HG03066 (cell line): ENCODE measurements around the gene ENPP6.
"Not testable (repeated sequence)": the region's sequence is repeated elsewhere in the genome, so short reads cannot be mapped to it uniquely, and the experiment has no call there.

Experiments used
- ATAC-seq: cut with Tn5 transposase; IDR thresholded peaks from one replicate; pipeline ENCODE4 v1.9.1; 2021; ENCODE audit warnings: low read depth; ENCODE audit not compliant: unreplicated experiment

ENPP6 gene

DNA sequence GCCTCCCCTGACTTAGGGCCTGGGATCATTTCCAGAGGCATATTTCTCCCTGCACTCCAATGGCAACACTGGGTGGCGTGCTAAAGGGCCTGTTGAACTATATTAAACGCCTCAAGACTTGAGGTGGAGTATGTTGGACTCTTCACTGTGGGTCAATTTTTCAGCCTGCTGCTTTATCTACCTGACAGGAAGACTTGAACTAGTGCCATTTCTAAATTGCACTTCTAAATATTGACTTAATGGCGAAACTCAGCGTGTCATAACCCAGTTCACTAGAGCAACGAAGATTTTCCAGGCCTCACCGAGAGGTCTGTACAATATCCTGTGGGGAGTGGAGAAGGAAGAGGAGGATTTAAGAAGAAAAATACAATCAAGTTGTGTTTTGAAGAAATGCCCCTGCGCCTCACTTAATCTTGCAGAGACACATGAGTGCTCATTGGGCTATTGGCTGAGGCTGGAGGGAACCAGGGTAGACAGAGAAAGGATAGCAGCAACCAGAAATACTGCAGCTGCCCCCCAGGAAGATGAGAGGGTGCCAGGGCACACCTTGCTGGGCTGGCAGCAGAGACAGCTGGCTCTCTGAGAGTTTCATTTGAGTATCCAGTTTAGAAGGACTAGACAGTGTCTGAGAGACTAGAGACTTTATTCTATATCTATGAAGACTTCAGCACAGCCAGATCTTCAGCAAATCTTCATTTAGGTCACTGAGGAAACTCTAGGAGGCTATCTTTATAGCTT lies 67.4 kb downstream of the ENPP6 start:
- no peak for ATAC-seq

DNA sequence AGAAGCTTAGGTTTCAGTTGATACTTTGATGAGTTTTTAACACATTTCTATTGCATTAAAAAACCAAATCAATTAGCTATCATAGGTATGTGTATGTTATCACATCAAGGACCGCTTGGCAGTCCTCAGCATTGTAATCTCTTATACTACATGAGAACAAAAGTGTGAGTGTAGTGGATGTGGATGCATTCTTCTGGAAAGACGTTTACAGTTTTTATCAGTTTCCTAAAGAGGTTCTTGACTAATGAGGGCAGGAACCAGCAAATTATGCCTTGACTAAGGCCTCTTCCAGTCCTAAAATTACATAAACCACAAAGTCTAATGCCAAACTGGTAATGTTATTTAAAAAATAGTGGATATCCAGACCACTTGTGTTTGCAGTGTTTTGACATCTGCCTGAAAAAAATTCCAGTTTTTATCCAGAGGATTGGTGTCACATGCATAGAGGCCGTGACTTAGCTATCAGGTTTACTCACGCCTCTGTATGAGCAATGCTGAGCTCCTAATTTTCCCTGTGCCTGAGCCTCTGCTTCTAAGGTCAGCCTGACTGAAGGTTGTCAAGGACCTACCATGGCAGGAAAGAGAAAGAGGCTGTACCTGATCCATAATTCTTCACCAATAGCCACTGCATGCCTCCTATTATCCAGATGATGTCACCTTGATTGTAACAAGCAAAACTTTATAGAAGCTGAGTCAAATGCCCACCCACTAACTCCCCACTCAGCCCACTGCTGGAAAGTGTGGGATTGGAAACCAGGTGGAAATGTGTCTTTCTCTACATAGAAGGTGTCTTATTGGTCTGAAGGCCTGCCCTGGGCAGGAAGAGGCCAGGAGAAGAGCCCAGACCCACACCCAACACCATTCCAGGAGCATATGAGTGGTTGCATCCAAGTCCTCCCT lies 68.7 kb downstream of the ENPP6 start:
- no peak for ATAC-seq

DNA sequence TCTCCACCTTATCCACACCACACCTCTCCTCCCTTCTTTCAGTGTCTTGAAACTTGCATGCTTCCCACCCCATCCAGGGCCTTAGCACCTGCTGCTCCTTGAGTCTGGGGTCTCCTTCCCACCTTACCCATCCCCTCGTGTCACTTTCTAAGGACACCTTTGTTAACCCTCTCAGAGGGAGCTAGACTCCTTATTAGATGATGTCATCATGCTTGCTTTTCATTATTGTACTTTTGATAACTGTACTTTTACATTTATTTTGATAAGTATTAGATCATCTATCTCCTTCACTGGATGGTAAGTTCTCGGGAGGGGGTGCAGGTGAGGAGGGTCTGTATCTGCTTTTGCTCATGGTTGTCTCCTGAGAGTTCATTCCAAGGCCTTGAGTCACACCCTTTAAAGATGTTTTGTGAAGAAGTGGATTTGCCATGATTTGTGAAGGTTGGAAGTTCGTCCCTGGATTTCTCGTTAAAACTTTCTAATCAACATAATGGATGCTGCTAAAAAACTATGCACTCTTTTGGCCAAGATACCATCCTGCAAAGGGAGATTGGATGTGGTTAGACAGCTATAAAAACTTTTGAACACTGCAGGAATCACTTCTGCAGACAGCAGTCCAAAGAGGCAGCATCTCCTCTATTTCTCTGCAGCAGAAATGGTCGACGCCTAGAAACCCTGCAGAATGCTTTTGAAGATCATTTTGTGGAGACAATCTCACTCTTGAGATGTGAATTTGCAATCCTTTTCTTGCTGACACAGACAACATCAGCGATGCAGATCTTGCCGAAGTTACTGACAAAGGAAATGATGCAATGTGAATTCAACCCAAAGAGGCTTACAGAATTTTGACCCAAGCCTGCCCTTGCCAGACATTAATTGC lies 69.6 kb downstream of the ENPP6 start:
- ATAC-seq, result no peak

DNA sequence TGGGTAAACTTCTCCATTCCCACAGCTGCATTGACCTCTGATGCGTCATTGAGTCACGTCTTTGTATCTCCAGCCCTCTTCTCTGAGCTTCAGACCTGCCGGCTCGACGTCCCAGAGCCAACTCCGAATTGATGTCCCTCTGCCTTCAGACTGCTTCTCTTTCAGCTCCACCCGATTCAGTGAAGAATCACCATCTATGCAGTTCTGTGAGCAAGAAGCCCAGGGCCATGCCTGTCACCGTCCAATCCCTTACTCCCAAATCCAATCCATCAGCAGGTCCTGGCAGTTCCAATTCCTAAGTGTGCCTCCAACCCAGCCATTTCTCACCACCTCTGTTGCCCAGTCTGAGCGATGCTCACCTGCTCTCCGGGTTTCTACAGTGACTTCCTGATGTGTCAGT lies 70.7 kb downstream of the ENPP6 start:
- ATAC-seq, result no peak

DNA sequence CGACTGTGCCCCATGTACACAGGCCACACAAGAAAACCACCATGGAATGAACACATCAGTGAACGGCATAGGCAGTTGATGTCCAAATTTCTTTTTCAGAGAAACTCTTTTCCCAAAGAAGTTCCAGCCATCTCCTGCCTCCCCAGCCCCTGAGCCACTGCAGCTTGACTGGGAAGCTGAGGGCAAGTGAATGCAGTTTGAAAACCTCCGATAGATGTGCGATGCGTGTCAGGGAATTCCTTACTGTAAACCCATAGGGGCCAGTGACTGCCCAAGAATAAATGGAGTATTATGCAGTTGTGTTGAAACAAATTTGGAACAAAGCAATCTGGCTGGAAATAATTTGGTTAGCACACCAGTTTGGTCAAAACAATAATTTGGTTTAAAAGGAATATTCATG lies 72.1 kb downstream of the ENPP6 start:
- no peak for ATAC-seq

DNA sequence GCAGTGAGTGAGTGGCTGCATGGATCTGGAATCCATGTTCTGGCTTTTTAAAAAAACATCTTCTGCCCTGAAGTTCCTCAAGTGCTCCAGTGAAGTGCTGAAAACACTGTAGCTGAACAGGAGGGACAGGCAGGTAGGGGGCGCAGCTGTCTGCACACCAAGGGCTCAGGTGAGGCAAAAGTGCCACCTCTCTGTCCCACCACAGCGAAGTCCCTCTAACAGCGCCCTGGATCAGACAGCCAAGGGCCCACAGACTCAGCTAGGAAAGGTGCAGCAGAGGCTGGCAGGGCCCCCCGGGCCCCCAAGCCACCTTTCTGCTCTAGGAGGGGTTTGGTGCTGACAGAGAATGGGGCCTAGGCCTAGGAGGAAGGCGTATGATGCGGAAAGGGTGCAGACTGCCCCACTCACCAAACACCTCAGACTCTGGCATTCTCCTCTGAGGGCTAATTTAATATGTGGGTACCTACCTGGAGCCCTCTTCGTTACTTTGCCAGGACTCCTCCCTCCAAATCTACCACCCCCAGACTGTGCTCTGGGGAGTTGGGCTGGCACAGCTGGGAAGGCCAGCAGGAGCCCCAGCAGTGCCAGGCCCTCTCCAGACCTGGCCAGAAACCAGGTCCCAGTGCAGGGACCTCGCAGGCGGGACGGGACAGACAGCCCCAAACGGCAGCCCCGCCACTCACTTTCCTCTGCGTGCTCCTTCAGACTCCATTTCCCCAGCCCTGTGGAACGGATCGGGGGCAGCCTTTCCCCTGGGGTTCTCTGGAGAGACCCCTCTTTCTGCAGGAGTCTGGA lies 73.7 kb downstream of the ENPP6 start:
- ATAC-seq, result no peak

DNA sequence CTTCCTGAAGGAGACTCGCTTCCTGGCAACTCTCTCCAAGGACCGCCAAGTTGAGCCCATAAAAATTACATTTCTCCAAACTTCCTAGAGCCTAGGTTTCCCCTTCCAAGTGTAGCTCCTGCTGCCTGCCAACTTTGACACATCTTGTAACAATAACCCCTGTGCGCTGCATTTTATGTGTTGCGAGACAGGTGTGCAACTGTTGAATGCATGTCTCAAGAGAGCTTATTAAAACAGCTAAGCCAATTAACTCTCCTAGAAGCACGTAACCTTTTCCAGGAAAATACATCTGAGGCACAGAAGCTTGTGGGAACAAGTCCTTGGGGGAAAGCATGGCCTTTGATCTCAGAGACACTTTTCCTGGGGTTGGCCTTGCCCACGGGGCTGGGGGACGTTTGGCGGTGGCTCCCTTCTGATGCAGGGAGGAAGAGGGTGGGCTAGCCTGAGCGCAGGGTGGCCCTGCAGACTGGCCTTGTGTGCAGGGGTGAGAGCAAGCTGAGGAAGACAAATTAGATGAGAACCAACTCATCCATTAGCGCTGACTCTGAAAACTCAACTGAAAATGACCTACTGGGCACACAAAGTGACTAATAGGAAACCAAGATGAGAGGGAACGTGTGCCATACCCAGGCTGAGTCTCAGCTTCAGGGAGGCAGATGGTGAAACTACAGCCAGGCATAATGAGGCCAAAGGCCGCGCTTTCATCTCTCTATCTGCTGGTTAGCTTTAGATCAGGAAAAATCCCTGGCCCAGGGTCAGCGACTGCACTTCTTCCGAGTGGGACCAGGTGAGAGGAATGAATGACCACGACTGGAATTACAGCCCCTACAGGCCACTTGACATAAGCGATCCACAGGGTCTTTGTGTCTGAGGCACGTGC lies 75.3 kb downstream of the ENPP6 start:
- no peak for ATAC-seq

DNA sequence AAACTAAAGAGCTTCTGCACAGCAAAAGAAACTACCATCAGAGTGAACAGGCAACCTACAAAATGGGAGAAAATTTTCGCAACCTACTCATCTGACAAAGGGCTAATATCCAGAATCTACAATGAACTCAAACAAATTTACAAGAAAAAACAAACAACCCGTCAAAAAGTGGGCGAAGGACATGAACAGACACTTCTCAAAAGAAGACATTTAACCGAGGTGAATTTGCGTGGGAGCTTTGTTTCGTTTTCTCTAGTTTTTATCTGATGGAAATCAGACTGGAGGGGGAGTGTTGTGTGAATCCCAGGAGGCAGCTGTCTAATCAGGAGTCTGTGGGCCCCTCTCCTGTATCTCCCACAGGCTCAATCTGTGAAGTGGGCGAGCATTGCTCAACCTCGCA lies 76.8 kb downstream of the ENPP6 start:
- ATAC-seq, result not testable (repeated sequence)

DNA sequence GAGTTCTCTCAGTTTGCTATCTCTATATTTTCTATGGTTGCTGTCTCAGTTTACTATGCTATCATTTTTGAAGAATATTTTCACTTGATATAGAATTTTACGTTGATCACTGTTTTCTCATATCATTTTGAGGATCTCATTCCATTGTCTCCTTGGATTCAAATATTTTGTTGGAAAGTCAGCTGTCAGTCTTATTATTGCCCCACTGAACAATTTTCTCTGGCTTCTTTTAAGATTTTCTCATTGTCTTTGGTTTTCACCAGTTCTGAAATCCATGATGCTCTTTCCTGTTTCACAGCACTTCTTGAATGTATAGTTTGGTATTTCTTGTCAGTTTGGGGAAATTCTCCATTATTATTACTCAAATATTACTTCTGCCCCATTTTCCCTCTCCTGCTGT lies 81.1 kb downstream of the ENPP6 start:
- ATAC-seq, result no peak

DNA sequence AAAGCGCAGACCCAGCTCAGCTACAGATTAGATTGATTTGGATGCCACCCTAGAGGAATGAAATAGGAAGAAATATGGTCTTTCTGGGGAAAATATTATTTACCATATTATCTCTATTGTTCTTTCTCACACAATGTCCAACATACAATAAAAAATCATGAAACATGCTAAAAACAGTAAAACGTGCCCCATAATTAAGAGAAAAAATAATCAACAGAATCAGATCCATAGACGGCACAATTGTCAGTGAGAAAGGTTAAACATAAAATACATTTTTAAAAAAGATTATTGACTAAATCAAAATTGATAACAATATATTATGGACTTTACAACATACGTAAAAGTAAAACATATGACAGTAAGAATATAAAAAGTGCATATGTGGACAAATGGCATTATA lies 90.9 kb downstream of the ENPP6 start:
- ATAC-seq, result no peak

DNA sequence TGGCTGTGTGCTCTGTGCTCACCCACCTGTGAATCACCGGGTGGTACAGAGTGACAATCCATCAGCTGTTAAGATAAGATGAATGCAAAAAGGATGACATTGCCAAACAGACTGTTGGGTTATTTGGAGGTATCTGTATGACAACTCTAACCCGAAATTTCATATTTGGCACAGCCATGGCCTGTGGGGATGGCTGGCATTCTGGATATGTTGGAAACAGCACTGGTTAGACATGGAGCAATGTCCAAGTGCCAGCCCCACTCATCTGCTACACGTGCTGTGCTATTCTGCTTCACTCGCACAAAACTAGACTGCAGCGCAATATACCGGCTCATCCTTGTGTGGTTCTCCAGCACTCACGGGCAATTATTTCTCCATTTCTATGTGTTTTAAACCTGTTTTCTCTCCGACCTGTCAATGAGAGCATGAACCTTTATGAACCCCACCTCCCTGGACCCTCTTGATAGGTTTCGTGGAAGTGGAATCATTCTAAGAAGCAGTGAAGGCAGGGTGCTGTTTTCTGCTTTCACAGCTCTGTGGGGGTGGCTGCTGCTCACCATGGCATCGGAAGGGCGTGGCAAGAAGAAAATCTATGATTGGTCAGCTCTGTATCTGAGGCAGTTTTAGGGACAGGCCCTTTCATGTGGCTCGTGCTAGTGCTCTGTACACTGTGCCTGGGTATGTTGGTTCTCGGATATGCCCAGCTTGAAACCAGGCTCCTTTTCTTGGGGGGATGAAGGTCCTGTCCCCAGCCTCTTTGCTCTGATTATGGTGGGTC lies 94.9 kb downstream of the ENPP6 start:
- no peak for ATAC-seq

DNA sequence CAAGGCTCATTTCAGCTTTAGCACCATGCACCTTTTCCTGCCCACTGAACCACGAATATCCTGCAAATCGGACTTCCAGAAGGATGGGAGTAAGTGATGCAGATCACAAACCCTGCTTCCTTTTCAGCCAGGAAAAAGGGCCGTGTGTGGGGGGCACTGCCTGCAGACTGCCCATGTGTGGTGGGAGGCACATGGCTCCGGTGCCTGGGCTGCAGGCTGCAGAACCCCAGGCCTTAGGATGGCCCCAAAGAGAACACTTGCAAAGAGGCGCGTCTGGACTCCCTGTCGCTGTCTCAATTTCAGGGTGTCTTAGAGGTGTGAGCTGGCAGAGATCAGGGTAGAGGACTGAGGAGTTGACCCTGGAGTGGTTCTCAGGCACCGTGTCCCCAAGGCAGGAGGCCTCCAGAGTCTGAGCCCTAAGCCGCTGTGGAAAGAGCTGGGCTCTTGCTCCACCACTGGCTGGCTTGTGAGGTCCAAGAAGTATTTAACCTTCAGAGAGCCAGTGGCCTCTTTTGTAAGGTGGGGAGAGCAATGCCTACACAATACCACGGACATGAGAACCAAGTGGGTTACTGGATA lies 97.0 kb downstream of the ENPP6 start:
- no peak for ATAC-seq

DNA sequence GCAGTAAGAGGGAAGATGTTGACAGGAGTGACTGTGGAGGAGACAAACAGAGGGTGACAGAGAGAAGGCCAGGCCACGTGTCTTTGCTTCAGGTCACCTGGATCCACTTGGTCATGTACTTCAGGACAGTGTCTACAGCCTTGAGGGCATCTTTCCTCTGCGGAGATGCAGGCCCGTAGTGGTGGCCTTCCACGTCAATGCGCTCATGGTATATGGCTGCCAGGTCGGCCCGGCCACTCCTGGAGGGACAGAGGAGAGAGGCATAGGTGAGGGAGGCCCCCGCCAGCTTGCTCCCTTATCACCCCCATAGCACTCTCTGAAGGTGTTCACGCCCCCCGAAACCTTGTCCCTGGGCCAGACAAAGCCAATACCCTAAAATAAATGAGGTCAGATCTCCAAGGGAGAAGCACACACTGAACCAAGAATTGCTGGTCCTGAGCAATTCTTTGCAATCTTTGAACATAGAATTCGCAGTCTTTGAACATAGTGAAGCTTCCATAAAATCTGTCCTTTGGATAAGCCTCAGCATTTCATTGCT lies 99.9 kb downstream of the ENPP6 start:
- ATAC-seq, result no peak

DNA sequence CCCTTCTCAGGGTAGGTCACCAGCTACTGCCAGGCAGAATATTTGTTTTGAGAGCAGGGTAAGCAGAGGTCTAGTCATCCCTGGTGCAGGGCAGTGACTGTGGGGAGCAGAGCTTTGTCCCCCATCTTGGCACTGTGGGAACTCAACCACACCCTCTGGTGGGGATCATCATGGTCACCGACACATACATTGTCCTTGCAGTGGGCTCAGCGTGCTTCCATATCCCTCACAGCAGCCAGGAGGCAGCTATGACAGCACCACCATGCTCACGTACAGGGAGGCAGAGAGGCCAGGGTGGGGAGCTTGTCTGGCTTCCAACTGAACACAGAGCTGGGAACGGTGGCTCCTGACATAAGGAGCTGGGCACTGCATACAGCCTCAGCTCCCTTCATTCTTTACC lies 102.3 kb downstream of the ENPP6 start:
- no peak for ATAC-seq

DNA sequence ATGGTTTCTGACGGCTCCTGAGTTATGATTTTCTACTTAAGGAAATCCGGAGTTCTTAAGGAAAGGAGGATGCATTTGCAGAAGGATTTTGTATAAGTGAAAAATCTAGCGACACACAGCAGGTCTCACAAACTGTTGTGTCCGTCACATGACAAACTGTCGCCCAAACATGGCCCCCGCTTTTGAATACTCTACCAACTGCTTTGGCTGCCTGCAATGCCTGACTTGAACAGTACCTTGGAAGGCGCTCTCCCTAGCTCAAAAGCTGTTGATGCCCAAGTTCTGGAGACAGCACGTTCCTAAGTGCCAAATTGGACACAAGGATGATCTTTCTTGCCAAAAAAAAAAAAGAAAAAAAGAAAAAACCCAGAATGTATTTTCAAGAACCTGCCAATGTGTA lies 103.2 kb downstream of the ENPP6 start:
- ATAC-seq, result no peak

DNA sequence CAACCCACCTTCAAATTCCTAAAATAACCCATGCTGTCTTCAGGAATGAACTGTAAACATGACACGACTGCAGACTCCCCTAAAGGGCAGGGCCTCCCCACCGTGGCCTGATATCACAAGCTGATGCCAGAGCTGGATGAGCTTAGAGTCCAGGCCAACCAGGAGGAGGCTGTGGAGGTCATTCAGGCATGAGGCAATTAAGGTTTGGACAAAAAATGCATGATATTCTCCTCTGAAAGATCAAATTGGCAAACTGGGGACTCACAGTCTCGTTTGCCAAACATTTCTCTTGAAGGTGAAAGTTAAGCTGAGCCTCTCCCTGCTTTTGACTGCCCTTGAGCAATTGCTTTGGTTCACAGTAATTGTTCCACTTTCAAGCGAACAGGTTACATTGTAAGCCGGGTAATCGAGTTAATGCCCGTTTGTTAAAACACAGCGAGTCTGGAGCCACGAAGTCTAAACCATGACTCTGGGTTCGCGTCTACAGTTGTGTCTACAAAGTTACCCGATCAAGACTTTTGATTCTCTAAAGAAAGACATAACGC lies 105.6 kb downstream of the ENPP6 start:
- ATAC-seq, result no peak

DNA sequence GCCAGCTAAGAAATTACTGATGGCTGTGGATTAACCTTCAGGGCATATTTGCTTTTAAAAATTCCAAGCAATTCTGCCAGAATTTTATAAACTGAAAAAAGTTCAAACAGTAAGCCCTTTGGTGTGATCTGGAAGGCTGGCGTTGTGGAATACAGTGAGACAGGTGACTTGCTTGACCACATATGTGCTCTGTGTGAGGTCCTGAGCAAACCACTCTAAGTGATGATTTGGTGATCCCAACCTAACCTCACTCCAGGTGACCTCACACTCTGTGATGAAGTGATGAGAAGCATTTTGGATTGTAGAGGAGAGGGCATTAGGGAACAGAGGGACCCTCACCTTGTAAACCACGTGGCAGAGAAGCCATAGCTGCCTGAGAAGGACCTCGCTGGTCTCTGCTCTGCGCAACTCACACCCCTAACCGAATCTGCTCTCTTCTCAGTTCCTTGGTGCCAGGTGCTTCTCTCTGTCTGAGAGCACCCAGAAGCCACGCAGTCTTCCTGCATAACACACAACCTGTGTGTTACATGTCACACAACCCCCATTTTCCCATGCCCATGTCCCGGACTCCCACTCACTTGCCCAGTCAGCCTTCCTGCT lies 106.3 kb downstream of the ENPP6 start:
- ATAC-seq, result no peak
